Endothelial cell of umbilical vein (primary cell): ENCODE results near the gene WWC1. TPM values are rescaled to one million over a fixed set of nuclear protein-coding genes. Genes with fewer than 3 reads are reported as not detected.

Experiments
- BruUV-seq: library from RNA; stranded (reverse); fragments of 400-500 nt; replicated peaks from 2 replicates; lab custom pipeline; 2021; lab: Mats Ljungman, UMichigan
- CTCF ChIA-PET: fragments of 300-600, 350-600 bp; sonication (Branson Sonifier 250); formaldehyde crosslinking; loops from one replicate; lab custom pipeline; 2021; ENCODE audit warnings: antibody characterized with exemption, inconsistent platforms; lab: Charles Lee
- POLR2A ChIA-PET: fragments of 300-600, 350-600 bp; sonication (Branson Sonifier 250); formaldehyde crosslinking; loops from one replicate; lab custom pipeline; 2021; ENCODE audit warnings: antibody characterized with exemption, inconsistent platforms; lab: Charles Lee
- DNase-seq: peaks from one replicate; pipeline ENCODE4 v3.0.0-alpha.2; 2011; ENCODE audit warnings: low read depth, low spot score
- FAIRE-seq: peaks from 2 replicates; lab custom pipeline; 2011; peaks lifted over from hg19 to GRCh38; lab: Jason Lieb, UNC
- H2AFZ ChIP-seq: 2 replicates; pipeline ENCODE4 v1.6.0; 2012; ENCODE audit warnings: low read depth, low read length, control low read depth, inconsistent platforms
- H3K27ac ChIP-seq: 2 replicates; pipeline ENCODE4 v1.5.1; 2011; ENCODE audit warnings: low read depth, mild to moderate bottlenecking, control low read depth, low read length, moderate library complexity; ENCODE audit not compliant: insufficient read depth
- H3K27me3 ChIP-seq, 2 experiments: 2 replicates each; pipeline versions ENCODE4 v1.6.0 to v1.6.1; 2011; ENCODE audit warnings: low read length in 2 of 2, mixed read lengths in 1 of 2; ENCODE audit not compliant: control insufficient read depth in 2 of 2, insufficient read depth in 2 of 2
- H3K36me3 ChIP-seq, 2 experiments: 2 replicates in 1 of 2; 3 replicates in 1 of 2; pipeline ENCODE4 v1.5.1; 2011; ENCODE audit warnings: low read length in 2 of 2, mild to moderate bottlenecking in 1 of 2, moderate library complexity in 1 of 2; ENCODE audit not compliant: control insufficient read depth in 2 of 2, insufficient read depth in 2 of 2; ENCODE audit errors: extremely low read depth in 1 of 2
- H3K4me1 ChIP-seq: 3 replicates; pipeline ENCODE4 v1.5.1; 2011; ENCODE audit warnings: mild to moderate bottlenecking, low read length; ENCODE audit not compliant: control insufficient read depth, insufficient read depth; ENCODE audit errors: extremely low read depth
- H3K4me2 ChIP-seq: 2 replicates; pipeline ENCODE4 v1.6.1; 2011; ENCODE audit warnings: low read length, control low read depth, mixed read lengths; ENCODE audit not compliant: insufficient read depth
- H3K4me3 ChIP-seq, 3 experiments: fragments of 200-600 bp in 1 of 3; sonication (generic), shearing (Covaris generic) in 1 of 3; replicated peaks in 1 of 3; 2 replicates each; pipeline ENCODE4 v1.5.1; 2011 to 2016; ENCODE audit warnings: control low read depth in 3 of 3, low read length in 3 of 3, mild to moderate bottlenecking in 2 of 3, inconsistent platforms in 1 of 3, low read depth in 1 of 3, moderate library complexity in 1 of 3; ENCODE audit not compliant: insufficient read depth in 1 of 3
- H3K79me2 ChIP-seq: 2 replicates; pipeline ENCODE4 v1.6.0; 2012; ENCODE audit warnings: low read length, inconsistent platforms; ENCODE audit not compliant: control insufficient read depth, insufficient read depth
- H3K9ac ChIP-seq: replicated peaks from 2 replicates; pipeline ENCODE3; 2011; ENCODE audit warnings: low read length, control low read depth; ENCODE audit not compliant: insufficient read depth; ENCODE audit errors: extremely low read depth
- H3K9me1 ChIP-seq: replicated peaks from 3 replicates; pipeline ENCODE4 v1.6.0; 2011; ENCODE audit warnings: mild to moderate bottlenecking, low read length; ENCODE audit not compliant: control insufficient read depth, insufficient read depth; ENCODE audit errors: extremely low read depth
- H3K9me3 ChIP-seq: replicated peaks from 2 replicates; pipeline ENCODE4 v1.5.1; 2012; ENCODE audit warnings: low read length, inconsistent platforms; ENCODE audit not compliant: control insufficient read depth, insufficient read depth
- H4K20me1 ChIP-seq: replicated peaks from 2 replicates; pipeline ENCODE3; 2011; ENCODE audit warnings: mild to moderate bottlenecking, low read length; ENCODE audit not compliant: control insufficient read depth, insufficient read depth; ENCODE audit errors: extremely low read depth
- CTCF ChIP-seq, 2 donors: IDR thresholded peaks; 1 replicate in 1 of 2; 2 replicates in 1 of 2; pipeline ENCODE4 v1.5.1; 2011; ENCODE audit warnings: low read length in 2 of 2, mild to moderate bottlenecking in 2 of 2, moderate library complexity in 2 of 2, control low read depth in 1 of 2, inconsistent platforms in 1 of 2, low read depth in 1 of 2; ENCODE audit not compliant: insufficient read depth in 1 of 2; ENCODE audit errors: extremely low read depth in 1 of 2
- EZH2 ChIP-seq: IDR thresholded peaks from 2 replicates; pipeline ENCODE4 v1.6.1; 2012; ENCODE audit warnings: borderline replicate concordance, low read depth, mild to moderate bottlenecking, moderate library complexity, low read length, inconsistent platforms; ENCODE audit not compliant: severe bottlenecking
- FOS ChIP-seq: IDR thresholded peaks from 2 replicates; pipeline ENCODE4 v1.6.1; 2011; ENCODE audit warnings: mild to moderate bottlenecking, low read length, moderate library complexity, borderline replicate concordance; ENCODE audit not compliant: insufficient read depth
- GATA2 ChIP-seq: IDR thresholded peaks from 2 replicates; pipeline ENCODE4 v1.7.0; 2011; ENCODE audit warnings: low read depth, mild to moderate bottlenecking, moderate library complexity, mixed read lengths, low read length; ENCODE audit not compliant: insufficient read length, insufficient read depth
- JUN ChIP-seq: IDR thresholded peaks from 2 replicates; pipeline ENCODE4 v1.6.1; 2011; ENCODE audit warnings: borderline replicate concordance, low read depth; ENCODE audit not compliant: insufficient read length, insufficient read depth
- MYC ChIP-seq: IDR thresholded peaks from one replicate; pipeline ENCODE4 v1.6.1; 2011; ENCODE audit warnings: mild to moderate bottlenecking, low read depth, low read length
- POLR2A ChIP-seq: IDR thresholded peaks from 2 replicates; pipeline ENCODE4 v1.6.1; 2012; ENCODE audit warnings: low read depth, mild to moderate bottlenecking, control low read depth, low read length
- POLR2AphosphoS5 ChIP-seq: IDR thresholded peaks from 2 replicates; pipeline ENCODE4 v1.6.1; 2012; ENCODE audit warnings: low read depth, mild to moderate bottlenecking, control low read depth, low read length, moderate library complexity; ENCODE audit not compliant: insufficient read depth
- dilution Hi-C: fragments of 300-500 bp; cut with MboI; formaldehyde crosslinking; loops from one replicate; pipeline ENCODE4 v1.15.0; 2019; ENCODE audit warnings: low sequenced_read_pairs; ENCODE audit not compliant: extremely low pct_ligation_motif_present
- intact Hi-C: fragments of 100-400 bp; cut with micrococcal nuclease; formaldehyde crosslinking; loops from one replicate; pipeline ENCODE4 v1.10.0; 2022
- polyA plus RNA-seq, 4 experiments: library from polyadenylated mRNA; depleted of rRNA in 3 of 4; stranded (reverse) in 3 of 4; unstranded in 1 of 4; fragments of >200 nt; gene quantifications; 2 replicates each; pipeline versions ENCODE4 v1.2.1 to v1.2.3, GENCODE V29; 2011 to 2012; ENCODE audit warnings: missing spikeins in 1 of 4
- total RNA-seq: library from RNA; stranded (reverse); gene quantifications from 2 replicates; pipeline ENCODE4 v1.2.3, GENCODE V29; 2021
- TF ChIP-seq, protein P1 (sequence below): IDR thresholded peaks from 2 replicates; pipeline ENCODE4 v1.6.1; 2011; ENCODE audit not compliant: insufficient read depth, insufficient read length

The WWC1 gene
- total and polyA plus RNA-seq, 2 donors (not counting 3 experiments of a cell fraction or from before 2014, with no cell fraction given): 0.03 to 0.91 TPM

DNA sequence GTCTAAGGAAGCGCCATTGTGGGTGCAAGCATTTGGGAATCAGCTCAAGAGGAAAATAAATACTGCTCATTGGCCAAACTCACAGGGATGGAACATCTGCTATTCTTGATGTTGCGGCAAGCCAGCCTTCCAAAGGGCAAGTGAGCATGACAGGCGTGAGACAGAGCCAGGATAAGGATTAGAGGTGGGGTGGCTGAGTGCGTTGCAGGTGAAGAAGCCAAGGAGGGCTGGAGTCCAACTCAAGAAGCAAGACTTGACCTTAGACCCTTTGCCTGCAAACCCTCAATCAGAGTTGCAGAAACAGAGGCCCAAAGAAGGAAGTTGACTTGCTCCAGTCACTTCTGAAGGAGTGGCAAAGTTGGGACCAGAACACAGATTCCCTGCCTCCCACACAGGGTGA, 79.4 kb downstream of the WWC1 start:
- H4K20me1 ChIP-seq: no peaks in the 10 kb centered on the region
- peaks cover 3% of the 10 kb centered on the region for H3K4me1 ChIP-seq
- CTCF ChIA-PET: no interaction called here
- DNase-seq (no peak), FAIRE-seq (no peak)
- intact Hi-C loops: no loop called here
- H3K4me3 ChIP-seq: no peak overlapping the region
- no peaks in the 10 kb centered on the region for H3K79me2 ChIP-seq
- dilution Hi-C loops: no loop called here
- no peak overlapping the region for H3K27ac ChIP-seq
- POLR2A ChIA-PET: no interaction called here
- H3K4me2 ChIP-seq: no peak overlapping the region
- H2AFZ ChIP-seq: no peak overlapping the region
- no peaks in the 10 kb centered on the region for H3K36me3 ChIP-seq
- H3K9me3 ChIP-seq: no peaks in the 10 kb centered on the region
- no peaks in the 10 kb centered on the region for H3K27me3 ChIP-seq
- no peak overlapping the region for H3K9ac ChIP-seq
- TF ChIP-seq CTCF (IDR thresholded peaks at IDR 0.05; ENCODE audit: extremely low read depth in 1 of 2, insufficient read depth in 1 of 2, low read depth in 1 of 2, low read length in 2 of 2): no peak
- no peak for TF ChIP-seq JUN
- no peak for TF ChIP-seq POLR2A
- no peak for TF ChIP-seq POLR2AphosphoS5
- TF ChIP-seq, protein P1, sequence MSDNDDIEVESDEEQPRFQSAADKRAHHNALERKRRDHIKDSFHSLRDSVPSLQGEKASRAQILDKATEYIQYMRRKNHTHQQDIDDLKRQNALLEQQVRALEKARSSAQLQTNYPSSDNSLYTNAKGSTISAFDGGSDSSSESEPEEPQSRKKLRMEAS: no peak
- no peak for TF ChIP-seq FOS
- no peak for TF ChIP-seq MYC
- no peak for TF ChIP-seq GATA2
- TF ChIP-seq EZH2: no peak
- no peaks in the 10 kb centered on the region for H3K9me1 ChIP-seq
- BruUV-seq: no TSS peak
